GM23338 (cell line): ENCODE data around the gene AQP7. TPM values are rescaled to one million over a fixed set of nuclear protein-coding genes. Genes with fewer than 3 reads are reported as not detected.

Experiments used
- ATAC-seq: fragments of 200-7000 bp; cut with Tn5 transposase; 3 replicates; pipeline ENCODE4 v1.9.1; 2020
- DNase-seq: peaks from one replicate; pipeline ENCODE4 v3.0.0-alpha.2; 2015; ENCODE audit warnings: low spot score
- H2AFZ ChIP-seq: fragments of 200-600 bp; sonication (generic); 2 replicates; pipeline ENCODE4 v1.8.0; 2016; ENCODE audit warnings: antibody characterized with exemption, mild to moderate bottlenecking, moderate library complexity
- H3F3A ChIP-seq: fragments of 200-600 bp; sonication (generic); replicated peaks from 2 replicates; pipeline ENCODE4 v1.8.0; 2017; ENCODE audit warnings: antibody characterized with exemption, mixed run types, low read depth
- H3K27ac ChIP-seq: fragments of 200-600 bp; sonication (generic); 2 replicates; pipeline ENCODE4 v1.6.1; 2016; ENCODE audit warnings: low read depth
- H3K27me3 ChIP-seq: fragments of 200-600 bp; sonication (generic); 2 replicates; pipeline ENCODE4 v1.8.0; 2016; ENCODE audit warnings: mild to moderate bottlenecking, mixed run types, moderate library complexity; ENCODE audit not compliant: insufficient read depth
- H3K36me3 ChIP-seq: fragments of 200-600 bp; sonication (generic); 2 replicates; pipeline ENCODE4 v1.8.0; 2016; ENCODE audit warnings: mild to moderate bottlenecking; ENCODE audit not compliant: insufficient read depth
- H3K4me1 ChIP-seq: fragments of 200-600 bp; sonication (generic); 2 replicates; pipeline ENCODE4 v1.8.0; 2016; ENCODE audit warnings: mild to moderate bottlenecking, moderate library complexity; ENCODE audit not compliant: insufficient read depth
- H3K4me2 ChIP-seq: fragments of 200-600 bp; sonication (generic); 2 replicates; pipeline ENCODE4 v1.7.1; 2017; ENCODE audit warnings: mixed run types
- H3K4me3 ChIP-seq: fragments of 200-600 bp; sonication (generic); 2 replicates; pipeline ENCODE4 v1.6.1; 2016; ENCODE audit warnings: mixed run types
- H3K79me2 ChIP-seq: fragments of 200-600 bp; sonication (generic); replicated peaks from 2 replicates; pipeline ENCODE4 v1.8.0; 2017; ENCODE audit warnings: mild to moderate bottlenecking; ENCODE audit not compliant: insufficient read depth
- H3K9me2 ChIP-seq: fragments of 200-600 bp; sonication (generic); 2 replicates; pipeline ENCODE4 v1.8.0; 2017; ENCODE audit not compliant: insufficient read depth
- H4K20me1 ChIP-seq: fragments of 200-600 bp; sonication (generic); replicated peaks from 2 replicates; pipeline ENCODE4 v1.8.0; 2017; ENCODE audit warnings: mild to moderate bottlenecking; ENCODE audit not compliant: insufficient read depth
- H3K27ac Mint-ChIP-seq: 2 replicates; pipeline ENCODE4 v1.8.0; 2020; ENCODE audit warnings: inconsistent platforms, mild to moderate bottlenecking, moderate library complexity, mixed read lengths
- H3K27me3 Mint-ChIP-seq: 3 replicates; pipeline ENCODE4 v1.8.0; 2022; ENCODE audit warnings: low read depth, mild to moderate bottlenecking, moderate library complexity, mixed read lengths, inconsistent platforms; ENCODE audit not compliant: insufficient read depth, poor library complexity
- H3K36me3 Mint-ChIP-seq: 3 replicates; pipeline ENCODE4 v1.8.0; 2021; ENCODE audit warnings: low read depth, mild to moderate bottlenecking, inconsistent platforms, moderate library complexity, mixed read lengths
- H3K4me1 Mint-ChIP-seq: 3 replicates; pipeline ENCODE4 v1.8.0; 2020; ENCODE audit warnings: mild to moderate bottlenecking, inconsistent platforms, mixed read lengths
- H3K4me3 Mint-ChIP-seq: 3 replicates; pipeline ENCODE4 v1.8.0; 2021; ENCODE audit warnings: moderate library complexity, mild to moderate bottlenecking, inconsistent platforms, mixed read lengths
- H3K9me3 Mint-ChIP-seq: 3 replicates; pipeline ENCODE4 v1.8.0; 2020; ENCODE audit warnings: moderate library complexity, mild to moderate bottlenecking, inconsistent platforms, mixed read lengths
- CREB1 ChIP-seq: fragments of 250-450 bp; sonication (Bioruptor Pico); IDR thresholded peaks from 2 replicates; pipeline ENCODE4 v1.5.0; 2020; ENCODE audit warnings: low read depth, mild to moderate bottlenecking, moderate library complexity
- EZH2 ChIP-seq: fragments of 200-600 bp; sonication (generic); IDR thresholded peaks from one replicate; pipeline ENCODE4 v1.8.0; 2017; ENCODE audit warnings: antibody characterized with exemption, mild to moderate bottlenecking, low read depth; ENCODE audit not compliant: unreplicated experiment
- EZH2phosphoT487 ChIP-seq: fragments of 200-600 bp; sonication (generic); IDR thresholded peaks from one replicate; pipeline ENCODE4 v1.8.1; 2018; ENCODE audit warnings: antibody characterized with exemption; ENCODE audit not compliant: unreplicated experiment
- JUNB ChIP-seq: IDR thresholded peaks from one replicate; pipeline ENCODE4 v1.6.1; 2016; ENCODE audit warnings: antibody characterized with exemption; ENCODE audit not compliant: unreplicated experiment
- NANOG ChIP-seq: IDR thresholded peaks from 2 replicates; pipeline ENCODE4 v1.6.1; 2016; ENCODE audit warnings: antibody characterized with exemption, borderline replicate concordance
- POLR2AphosphoS5 ChIP-seq: IDR thresholded peaks from 2 replicates; pipeline ENCODE4 v1.6.1; 2016; ENCODE audit warnings: antibody characterized with exemption, low read depth
- STAT1 ChIP-seq: IDR thresholded peaks from one replicate; pipeline ENCODE4 v1.6.1; 2016; ENCODE audit warnings: antibody characterized with exemption; ENCODE audit not compliant: unreplicated experiment
- ZNF114 ChIP-seq: fragments of 250-450 bp; sonication (Bioruptor Pico); IDR thresholded peaks from 2 replicates; pipeline ENCODE4 v1.5.0; 2020; ENCODE audit warnings: mild to moderate bottlenecking, moderate library complexity
- ZNF331 ChIP-seq: fragments of 250-450 bp; sonication (Bioruptor Pico); IDR thresholded peaks from 2 replicates; pipeline ENCODE4 v1.5.0; 2020; ENCODE audit warnings: low read depth, mild to moderate bottlenecking, moderate library complexity
- ZNF462 ChIP-seq: fragments of 250-450 bp; sonication (Bioruptor Pico); IDR thresholded peaks from 2 replicates; pipeline ENCODE4 v1.5.0; 2020; ENCODE audit warnings: mild to moderate bottlenecking, moderate library complexity
- polyA plus RNA-seq: library from polyadenylated mRNA; unstranded; fragments of >200 nt; fragmentation: Nextera tagmentation; extraction: Ambion mirVana; gene quantifications from 2 replicates; pipeline ENCODE4 v1.2.1, GENCODE V29; 2016
- total RNA-seq: library from RNA; depleted of rRNA; stranded (reverse); fragments of >200 nt; shearing (Covaris generic); gene quantifications from 2 replicates; pipeline ENCODE4 v1.2.3, GENCODE V29; 2014
- TF ChIP-seq, protein P1 (sequence below), 2 experiments: fragments of 200-600 bp in 1 of 2; sonication (generic) in 1 of 2; conservative IDR thresholded peaks; 2 replicates each; pipeline versions ENCODE4 v1.5.1 to v1.6.1; 2016 to 2017; ENCODE audit warnings: antibody characterized with exemption in 2 of 2, low read depth in 2 of 2, mild to moderate bottlenecking in 2 of 2, moderate library complexity in 1 of 2
- TF ChIP-seq, protein P2 (sequence below): IDR thresholded peaks from one replicate; pipeline ENCODE4 v1.6.1; 2018; ENCODE audit warnings: antibody characterized with exemption; ENCODE audit not compliant: unreplicated experiment
- TF ChIP-seq, protein P3 (sequence below): IDR thresholded peaks from 2 replicates; pipeline ENCODE4 v1.6.1; 2016; ENCODE audit warnings: antibody characterized with exemption

Gene AQP7
- total and polyA plus RNA-seq, 2 experiments from 2014 or later, result not detected

DNA sequence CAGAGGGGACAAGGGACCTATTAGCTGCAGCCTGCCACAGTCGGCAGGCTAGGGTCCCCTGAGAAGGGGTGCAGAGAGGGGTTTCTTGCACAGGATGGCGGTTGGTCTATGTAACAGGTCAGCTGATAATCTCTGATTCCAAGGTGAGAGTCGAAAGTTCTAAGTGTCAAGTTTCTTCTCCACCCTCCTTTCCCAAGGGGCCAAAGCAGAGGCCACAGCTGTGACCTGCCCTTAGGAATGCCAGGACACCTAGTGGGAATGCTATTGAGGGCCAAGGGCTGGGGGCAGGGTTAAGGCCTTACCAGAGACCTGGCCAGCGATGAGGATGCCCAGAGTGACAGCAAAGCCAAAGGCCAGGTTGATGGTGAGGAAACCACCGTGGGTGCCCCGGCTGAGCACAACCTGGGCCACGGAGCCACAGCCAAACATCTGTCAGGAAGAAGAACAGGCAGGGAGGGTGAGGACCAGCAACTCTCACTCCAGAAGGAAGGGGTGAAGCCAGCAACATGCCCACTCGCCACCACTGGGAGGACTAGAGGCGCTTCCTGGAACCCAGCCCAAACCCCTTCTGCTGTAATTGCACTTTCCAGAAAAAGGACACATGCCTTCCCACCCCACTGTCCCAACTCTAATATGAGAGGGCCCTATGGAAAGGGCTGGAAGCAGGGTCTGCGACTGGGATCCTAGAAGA is 41.2 kb upstream of the AQP7 start:
- TF ChIP-seq STAT1 (no peak), EZH2 (no peak), ZNF331 (CRISPR knock-in tag) (no peak), NANOG (no peak), ZNF114 (no peak), POLR2AphosphoS5 (no peak), JUNB (no peak), EZH2phosphoT487 (no peak), CREB1 (CRISPR knock-in tag) (no peak), ZNF462 (CRISPR knock-in tag) (no peak)
- TF ChIP-seq, protein P1, sequence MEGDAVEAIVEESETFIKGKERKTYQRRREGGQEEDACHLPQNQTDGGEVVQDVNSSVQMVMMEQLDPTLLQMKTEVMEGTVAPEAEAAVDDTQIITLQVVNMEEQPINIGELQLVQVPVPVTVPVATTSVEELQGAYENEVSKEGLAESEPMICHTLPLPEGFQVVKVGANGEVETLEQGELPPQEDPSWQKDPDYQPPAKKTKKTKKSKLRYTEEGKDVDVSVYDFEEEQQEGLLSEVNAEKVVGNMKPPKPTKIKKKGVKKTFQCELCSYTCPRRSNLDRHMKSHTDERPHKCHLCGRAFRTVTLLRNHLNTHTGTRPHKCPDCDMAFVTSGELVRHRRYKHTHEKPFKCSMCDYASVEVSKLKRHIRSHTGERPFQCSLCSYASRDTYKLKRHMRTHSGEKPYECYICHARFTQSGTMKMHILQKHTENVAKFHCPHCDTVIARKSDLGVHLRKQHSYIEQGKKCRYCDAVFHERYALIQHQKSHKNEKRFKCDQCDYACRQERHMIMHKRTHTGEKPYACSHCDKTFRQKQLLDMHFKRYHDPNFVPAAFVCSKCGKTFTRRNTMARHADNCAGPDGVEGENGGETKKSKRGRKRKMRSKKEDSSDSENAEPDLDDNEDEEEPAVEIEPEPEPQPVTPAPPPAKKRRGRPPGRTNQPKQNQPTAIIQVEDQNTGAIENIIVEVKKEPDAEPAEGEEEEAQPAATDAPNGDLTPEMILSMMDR (conservative IDR thresholded peaks at IDR 0.05; ENCODE audit: low read depth in 2 of 2), result no peak
- TF ChIP-seq, protein P2, sequence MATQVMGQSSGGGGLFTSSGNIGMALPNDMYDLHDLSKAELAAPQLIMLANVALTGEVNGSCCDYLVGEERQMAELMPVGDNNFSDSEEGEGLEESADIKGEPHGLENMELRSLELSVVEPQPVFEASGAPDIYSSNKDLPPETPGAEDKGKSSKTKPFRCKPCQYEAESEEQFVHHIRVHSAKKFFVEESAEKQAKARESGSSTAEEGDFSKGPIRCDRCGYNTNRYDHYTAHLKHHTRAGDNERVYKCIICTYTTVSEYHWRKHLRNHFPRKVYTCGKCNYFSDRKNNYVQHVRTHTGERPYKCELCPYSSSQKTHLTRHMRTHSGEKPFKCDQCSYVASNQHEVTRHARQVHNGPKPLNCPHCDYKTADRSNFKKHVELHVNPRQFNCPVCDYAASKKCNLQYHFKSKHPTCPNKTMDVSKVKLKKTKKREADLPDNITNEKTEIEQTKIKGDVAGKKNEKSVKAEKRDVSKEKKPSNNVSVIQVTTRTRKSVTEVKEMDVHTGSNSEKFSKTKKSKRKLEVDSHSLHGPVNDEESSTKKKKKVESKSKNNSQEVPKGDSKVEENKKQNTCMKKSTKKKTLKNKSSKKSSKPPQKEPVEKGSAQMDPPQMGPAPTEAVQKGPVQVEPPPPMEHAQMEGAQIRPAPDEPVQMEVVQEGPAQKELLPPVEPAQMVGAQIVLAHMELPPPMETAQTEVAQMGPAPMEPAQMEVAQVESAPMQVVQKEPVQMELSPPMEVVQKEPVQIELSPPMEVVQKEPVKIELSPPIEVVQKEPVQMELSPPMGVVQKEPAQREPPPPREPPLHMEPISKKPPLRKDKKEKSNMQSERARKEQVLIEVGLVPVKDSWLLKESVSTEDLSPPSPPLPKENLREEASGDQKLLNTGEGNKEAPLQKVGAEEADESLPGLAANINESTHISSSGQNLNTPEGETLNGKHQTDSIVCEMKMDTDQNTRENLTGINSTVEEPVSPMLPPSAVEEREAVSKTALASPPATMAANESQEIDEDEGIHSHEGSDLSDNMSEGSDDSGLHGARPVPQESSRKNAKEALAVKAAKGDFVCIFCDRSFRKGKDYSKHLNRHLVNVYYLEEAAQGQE, result no peak
- TF ChIP-seq, protein P3, sequence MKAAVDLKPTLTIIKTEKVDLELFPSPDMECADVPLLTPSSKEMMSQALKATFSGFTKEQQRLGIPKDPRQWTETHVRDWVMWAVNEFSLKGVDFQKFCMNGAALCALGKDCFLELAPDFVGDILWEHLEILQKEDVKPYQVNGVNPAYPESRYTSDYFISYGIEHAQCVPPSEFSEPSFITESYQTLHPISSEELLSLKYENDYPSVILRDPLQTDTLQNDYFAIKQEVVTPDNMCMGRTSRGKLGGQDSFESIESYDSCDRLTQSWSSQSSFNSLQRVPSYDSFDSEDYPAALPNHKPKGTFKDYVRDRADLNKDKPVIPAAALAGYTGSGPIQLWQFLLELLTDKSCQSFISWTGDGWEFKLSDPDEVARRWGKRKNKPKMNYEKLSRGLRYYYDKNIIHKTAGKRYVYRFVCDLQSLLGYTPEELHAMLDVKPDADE, result no peak
- no peak overlapping the region for H3K27ac Mint-ChIP-seq
- H3K4me2 ChIP-seq, result no peak overlapping the region

More for the DNA sequence above, 41.2 kb upstream of the AQP7 start:
- H3K27me3 Mint-ChIP-seq, result peaks cover 32% of the 10 kb centered on the region
- Histone ChIP-seq H3K4me1 (peaks cover 23% of the 10 kb centered on the region), H4K20me1 (no peaks in the 10 kb centered on the region), H3K27me3 (peaks cover 23% of the 10 kb centered on the region), H3K36me3 (no peaks in the 10 kb centered on the region), H3K4me3 (no peak overlapping the region), H3K79me2 (no peaks in the 10 kb centered on the region), H3K27ac (no peak overlapping the region), H3K9me2 (no peaks in the 10 kb centered on the region), H3F3A (0 out of 2 replicates have a peak, but pooled peaks cover 8% of the 10 kb centered on the region), H2AFZ (no peak overlapping the region)
- no peaks in the 10 kb centered on the region for H3K36me3 Mint-ChIP-seq
- no peak overlapping the region for H3K4me3 Mint-ChIP-seq
- H3K4me1 Mint-ChIP-seq, result peaks cover 43% of the 10 kb centered on the region
- DNase-seq (peak; percentile 35), ATAC-seq (peak; percentile 6; the same call in 1 of the 3 replicates)
- H3K9me3 Mint-ChIP-seq, result no peaks in the 10 kb centered on the region
